ENCODE measurements around the gene PGF. TPM values are rescaled to one million over a fixed set of nuclear protein-coding genes. Genes with fewer than 3 reads are reported as not detected.

Gene PGF
- total RNA-seq, 1 donor from 2014 or later: 4.2 TPM

- no peaks in the 10 kb centered on the region for H3K9me3 ChIP-seq (replicated peaks)
- no peaks in the 10 kb centered on the region for H3K36me3 ChIP-seq
- no peak for DNase-seq
- no peak for TF ChIP-seq CTCF (IDR thresholded peaks at IDR 0.05; ENCODE audit: borderline replicate concordance)
- H3K27ac ChIP-seq (replicated peaks): peak overlapping the region; percentile 17
- H3K4me3 ChIP-seq: no peak overlapping the region
- peaks cover 73% of the 10 kb centered on the region for H3K4me1 ChIP-seq
- no peaks in the 10 kb centered on the region for H3K27me3 ChIP-seq (ENCODE audit: low read depth)
- intact Hi-C loops (cut with micrococcal nuclease): loop anchor here (10.0 kb wide), 1 partner anchor 115 kb away; the partner anchor contains the start of genes ACYP1 and ZC2HC1C
Measured at GRCh38 chr14:74949859-74950573, 5.4 kb downstream of the PGF start.

- no peaks in the 10 kb centered on the region for H3K36me3 ChIP-seq
- H3K27me3 ChIP-seq (ENCODE audit: low read depth): no peaks in the 10 kb centered on the region
- intact Hi-C loops (cut with micrococcal nuclease): loop anchor here (10.0 kb wide), 1 partner anchor 116 kb away; the partner anchor contains the start of genes ACYP1 and ZC2HC1C
- no peak overlapping the region for H3K27ac ChIP-seq (replicated peaks)
- H3K9me3 ChIP-seq (replicated peaks): no peaks in the 10 kb centered on the region
- H3K4me3 ChIP-seq: no peak overlapping the region
- peaks cover 65% of the 10 kb centered on the region for H3K4me1 ChIP-seq
- DNase-seq: no peak
- TF ChIP-seq CTCF (IDR thresholded peaks at IDR 0.05; ENCODE audit: borderline replicate concordance): no peak
Measured at GRCh38 chr14:74949191-74949601, 6.2 kb downstream of the PGF start.

- no peak for TF ChIP-seq CTCF (IDR thresholded peaks at IDR 0.05; ENCODE audit: borderline replicate concordance)
- intact Hi-C loops (cut with micrococcal nuclease): loop anchor here (10.0 kb wide), 1 partner anchor 116 kb away; the partner anchor contains the start of genes ACYP1 and ZC2HC1C
- Histone ChIP-seq H3K9me3 (replicated peaks) (no peaks in the 10 kb centered on the region), H3K27me3 (ENCODE audit: low read depth) (no peaks in the 10 kb centered on the region), H3K27ac (replicated peaks) (no peak overlapping the region), H3K4me3 (no peak overlapping the region), H3K36me3 (no peaks in the 10 kb centered on the region), H3K4me1 (peaks cover 58% of the 10 kb centered on the region)
- DNase-seq: no peak
Measured at GRCh38 chr14:74948228-74949175, 6.9 kb downstream of the PGF start.

GRCh38 chr14:74947353-74948227, 7.8 kb downstream of the PGF start:
- no peaks in the 10 kb centered on the region for H3K36me3 ChIP-seq
- DNase-seq: no peak
- intact Hi-C loops (cut with micrococcal nuclease): loop anchor here (10.0 kb wide), 1 partner anchor 117 kb away; the partner anchor contains the start of genes ACYP1 and ZC2HC1C
- H3K9me3 ChIP-seq (replicated peaks): no peaks in the 10 kb centered on the region
- H3K27ac ChIP-seq (replicated peaks): peak overlapping the region; percentile 42
- no peak for TF ChIP-seq CTCF (IDR thresholded peaks at IDR 0.05; ENCODE audit: borderline replicate concordance)
- no peaks in the 10 kb centered on the region for H3K27me3 ChIP-seq (ENCODE audit: low read depth)
- peaks cover 57% of the 10 kb centered on the region for H3K4me1 ChIP-seq
- no peak overlapping the region for H3K4me3 ChIP-seq

Measured in left ventricle myocardium inferior (tissue), 1 donor.